Cerebellar nuclear complex (tissue), 1 donor: ENCODE data around the gene NF1.

Experiments
- DNase-seq, 2 experiments: peaks; one replicate each; lab custom pipeline; 2025; lab: John Stamatoyannopoulos, UW

Gene NF1

GRCh38 chr17:31404028-31404949, 309.5 kb downstream of the NF1 start:
- DNase-seq = no peak

- DNase-seq = no peak
These were observed 311.2 kb downstream of the NF1 start for GRCh38 chr17:31405890-31406371.

- no peak for DNase-seq
These were observed 313.8 kb downstream of the NF1 start for GRCh38 chr17:31408586-31408985.

GRCh38 chr17:31411707-31412285, 317.0 kb downstream of the NF1 start:
- DNase-seq = no peak

- DNase-seq = no peak
These were observed 317.7 kb downstream of the NF1 start for GRCh38 chr17:31412511-31412910.

- no peak for DNase-seq
These were observed 318.5 kb downstream of the NF1 start for GRCh38 chr17:31413081-31413799.

- no peak for DNase-seq
These were observed 319.2 kb downstream of the NF1 start for GRCh38 chr17:31413874-31414549.

GRCh38 chr17:31414550-31414918, 319.8 kb downstream of the NF1 start:
- no peak for DNase-seq

GRCh38 chr17:31415004-31415454, 320.3 kb downstream of the NF1 start:
- DNase-seq = no peak

GRCh38 chr17:31415640-31416502, 321.1 kb downstream of the NF1 start:
- DNase-seq = no peak

GRCh38 chr17:31416503-31416923, 321.7 kb downstream of the NF1 start:
- no peak for DNase-seq

- no peak for DNase-seq
These were observed 322.4 kb downstream of the NF1 start for GRCh38 chr17:31417051-31417792.

- DNase-seq = no peak
These were observed 324.1 kb downstream of the NF1 start for GRCh38 chr17:31418773-31419350.

- DNase-seq = no peak
These were observed 327.7 kb downstream of the NF1 start for GRCh38 chr17:31422443-31422842.

GRCh38 chr17:31424944-31425281, 330.1 kb downstream of the NF1 start:
- DNase-seq = no peak

- no peak for DNase-seq
These were observed 330.7 kb downstream of the NF1 start for GRCh38 chr17:31425282-31426040.
